Measurements from ENCODE around the gene MLLT3.

MLLT3 gene

GRCh38 chr9:20316372-20316771 lies 305.9 kb downstream of the MLLT3 start:
- Histone ChIP-seq H3K9me3 (ENCODE audit: insufficient read depth, low read length) (no peaks in the 10 kb centered on the region), H3K4me2 (ENCODE audit: low read length) (no peak overlapping the region), H3K4me1 (ENCODE audit: low read length) (no peaks in the 10 kb centered on the region), H2AFZ (ENCODE audit: low read depth, low read length) (no peak overlapping the region), H3K27ac (ENCODE audit: low read length) (no peak overlapping the region), H4K20me1 (ENCODE audit: insufficient read depth, low read length) (no peaks in the 10 kb centered on the region), H3K4me3 (ENCODE audit: low read length) (no peak overlapping the region), H3K36me3 (replicated peaks; ENCODE audit: low read depth, low read length) (no peaks in the 10 kb centered on the region), H3K79me2 (ENCODE audit: low read length) (no peaks in the 10 kb centered on the region), H3K9ac (ENCODE audit: low read length) (no peak overlapping the region), H3K27me3 (ENCODE audit: low read depth, low read length) (peaks cover 3% of the 10 kb centered on the region; the same call in 1 of the 2 replicates)
- TF ChIP-seq CTCF (IDR thresholded peaks at IDR 0.05; ENCODE audit: low read depth, low read length): no peak
- TF ChIP-seq EZH2phosphoT487 (IDR thresholded peaks at IDR 0.05; ENCODE audit: low read depth): no peak

- Histone ChIP-seq H3K4me2 (ENCODE audit: low read length) (no peak overlapping the region), H3K4me3 (ENCODE audit: low read length) (no peak overlapping the region), H2AFZ (ENCODE audit: low read depth, low read length) (no peak overlapping the region), H3K27me3 (ENCODE audit: low read depth, low read length) (peaks cover 3% of the 10 kb centered on the region; the same call in 1 of the 2 replicates), H3K27ac (ENCODE audit: low read length) (no peak overlapping the region), H3K9ac (ENCODE audit: low read length) (no peak overlapping the region), H3K79me2 (ENCODE audit: low read length) (no peaks in the 10 kb centered on the region), H3K9me3 (ENCODE audit: insufficient read depth, low read length) (no peaks in the 10 kb centered on the region), H3K36me3 (replicated peaks; ENCODE audit: low read depth, low read length) (no peaks in the 10 kb centered on the region), H4K20me1 (ENCODE audit: insufficient read depth, low read length) (no peaks in the 10 kb centered on the region), H3K4me1 (ENCODE audit: low read length) (no peaks in the 10 kb centered on the region)
- no peak for TF ChIP-seq EZH2phosphoT487 (IDR thresholded peaks at IDR 0.05; ENCODE audit: low read depth)
- no peak for TF ChIP-seq CTCF (IDR thresholded peaks at IDR 0.05; ENCODE audit: low read depth, low read length)
These were observed 306.6 kb downstream of the MLLT3 start for GRCh38 chr9:20315677-20316076.

- Histone ChIP-seq H3K9me3 (ENCODE audit: insufficient read depth, low read length) (no peaks in the 10 kb centered on the region), H3K4me2 (ENCODE audit: low read length) (no peak overlapping the region), H3K9ac (ENCODE audit: low read length) (no peak overlapping the region), H3K36me3 (replicated peaks; ENCODE audit: low read depth, low read length) (no peaks in the 10 kb centered on the region), H2AFZ (ENCODE audit: low read depth, low read length) (no peak overlapping the region), H3K79me2 (ENCODE audit: low read length) (no peaks in the 10 kb centered on the region), H3K4me3 (ENCODE audit: low read length) (no peak overlapping the region), H3K27ac (ENCODE audit: low read length) (no peak overlapping the region), H3K4me1 (ENCODE audit: low read length) (no peaks in the 10 kb centered on the region), H4K20me1 (ENCODE audit: insufficient read depth, low read length) (no peaks in the 10 kb centered on the region), H3K27me3 (ENCODE audit: low read depth, low read length) (peaks cover 8% of the 10 kb centered on the region)
- TF ChIP-seq EZH2phosphoT487 (IDR thresholded peaks at IDR 0.05; ENCODE audit: low read depth) (no peak), CTCF (IDR thresholded peaks at IDR 0.05; ENCODE audit: low read depth, low read length) (no peak)
These were observed 307.3 kb downstream of the MLLT3 start for GRCh38 chr9:20314981-20315380.

- Histone ChIP-seq H4K20me1 (ENCODE audit: insufficient read depth, low read length) (no peaks in the 10 kb centered on the region), H3K4me2 (ENCODE audit: low read length) (no peak overlapping the region), H3K36me3 (replicated peaks; ENCODE audit: low read depth, low read length) (no peaks in the 10 kb centered on the region), H3K27me3 (ENCODE audit: low read depth, low read length) (peaks cover 15% of the 10 kb centered on the region), H3K9ac (ENCODE audit: low read length) (no peak overlapping the region), H2AFZ (ENCODE audit: low read depth, low read length) (no peak overlapping the region), H3K79me2 (ENCODE audit: low read length) (no peaks in the 10 kb centered on the region), H3K27ac (ENCODE audit: low read length) (no peak overlapping the region), H3K4me3 (ENCODE audit: low read length) (no peak overlapping the region), H3K4me1 (ENCODE audit: low read length) (no peaks in the 10 kb centered on the region), H3K9me3 (ENCODE audit: insufficient read depth, low read length) (no peaks in the 10 kb centered on the region)
- TF ChIP-seq EZH2phosphoT487 (IDR thresholded peaks at IDR 0.05; ENCODE audit: low read depth) (no peak), CTCF (IDR thresholded peaks at IDR 0.05; ENCODE audit: low read depth, low read length) (no peak)
These were observed 308.9 kb downstream of the MLLT3 start for GRCh38 chr9:20313415-20313814.

Data from OCI-LY3 (cell line).